GM18526 (cell line): ENCODE measurements around the gene RPS14.

ENCODE experiments used
- POLR2A ChIP-seq: IDR thresholded peaks from 3 replicates; pipeline ENCODE4 v1.6.1; 2011; ENCODE audit not compliant: insufficient read length; ENCODE audit errors: extremely low read depth

RPS14 gene

DNA sequence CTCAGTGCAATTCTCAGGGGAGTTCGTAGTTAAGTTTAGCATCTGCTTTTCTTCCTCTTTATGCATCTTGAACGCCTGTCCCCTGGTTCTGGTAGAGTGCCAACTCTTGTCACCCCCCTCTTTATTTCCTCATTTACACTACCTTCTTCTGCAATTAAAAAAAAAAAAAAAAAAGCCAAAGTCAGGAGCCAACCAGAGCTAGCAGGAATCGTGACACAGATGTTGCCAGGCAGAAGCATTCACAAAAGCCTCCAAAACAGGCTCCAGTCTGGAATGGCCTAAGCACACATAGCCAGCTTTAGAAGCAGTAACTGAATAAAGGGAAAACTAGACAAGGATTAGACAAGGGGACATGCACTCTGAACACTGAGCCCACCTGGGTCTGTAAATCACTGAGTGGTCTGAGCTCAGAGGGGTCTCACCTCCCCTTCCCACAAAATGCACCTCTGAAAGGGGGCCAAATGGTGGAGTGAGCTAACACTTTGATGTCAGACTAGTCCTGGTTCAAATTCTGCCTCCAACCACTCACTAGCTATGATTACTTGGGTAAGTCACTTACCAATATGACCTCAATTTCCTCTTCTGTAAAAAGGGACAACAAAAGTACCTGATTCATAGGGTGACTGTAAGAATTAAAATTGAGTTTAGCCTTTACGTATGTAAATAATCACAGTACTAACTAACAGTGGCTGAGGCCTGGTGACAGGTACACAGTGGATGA lies 38.9 kb downstream of the RPS14 start:
- TF ChIP-seq POLR2A = no peak

- TF ChIP-seq POLR2A = peak; percentile 66
Observed at GRCh38 chr5:150409638-150410523, 39.7 kb downstream of the RPS14 start.

GRCh38 chr5:150408231-150408943 lies 41.2 kb downstream of the RPS14 start:
- peak; percentile 36 for TF ChIP-seq POLR2A

GRCh38 chr5:150407096-150407720 lies 42.3 kb downstream of the RPS14 start:
- TF ChIP-seq POLR2A = peak; percentile 52

DNA sequence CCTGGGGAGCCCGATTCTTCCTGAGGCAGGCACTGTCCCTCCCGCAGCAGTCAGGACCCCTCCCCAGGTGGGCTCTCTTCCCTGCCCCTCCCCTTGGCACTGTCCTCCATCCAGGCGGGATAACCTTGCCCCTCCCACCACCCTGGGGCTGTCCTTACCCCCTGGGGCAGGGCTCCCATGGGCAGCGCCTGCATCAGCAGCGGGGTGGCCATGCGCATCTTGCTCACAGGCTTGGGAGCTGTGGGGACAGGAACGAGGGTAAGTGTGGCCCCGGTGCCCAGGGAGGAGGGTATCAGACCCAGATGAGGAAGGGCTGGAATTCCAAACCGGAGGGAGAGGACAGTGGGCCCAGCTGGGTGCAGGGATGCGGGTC lies 42.8 kb downstream of the RPS14 start:
- no peak for TF ChIP-seq POLR2A

DNA sequence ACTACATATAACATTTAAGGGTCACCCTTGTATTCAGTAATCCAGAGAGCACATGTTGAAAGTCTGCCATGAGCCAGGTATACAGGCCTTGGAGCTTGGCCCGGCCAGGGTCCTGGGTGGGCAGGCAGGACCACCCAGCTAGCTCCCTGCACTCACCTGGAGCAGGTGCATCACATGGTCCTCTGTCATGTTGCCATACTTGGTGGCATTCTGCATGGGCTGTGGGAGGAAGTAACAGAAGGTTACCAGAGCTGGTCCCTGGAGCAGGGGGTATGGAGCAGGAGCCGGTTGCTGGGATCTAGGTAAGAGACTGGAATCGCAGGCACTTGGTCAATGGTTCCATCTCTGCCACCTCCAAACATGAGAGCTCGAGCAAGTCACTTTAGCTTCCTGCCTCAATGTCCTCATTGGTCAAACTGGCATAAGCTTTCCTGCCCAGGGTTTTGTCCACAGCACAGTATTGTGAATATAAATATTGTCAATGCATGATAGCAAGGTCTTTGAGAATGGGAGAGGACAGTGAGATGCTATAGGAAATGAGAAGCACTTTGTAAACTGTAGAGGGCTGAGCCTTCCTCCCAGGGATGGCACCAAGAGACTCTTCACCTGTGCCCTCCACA lies 43.3 kb downstream of the RPS14 start:
- TF ChIP-seq POLR2A = peak; percentile 23

DNA sequence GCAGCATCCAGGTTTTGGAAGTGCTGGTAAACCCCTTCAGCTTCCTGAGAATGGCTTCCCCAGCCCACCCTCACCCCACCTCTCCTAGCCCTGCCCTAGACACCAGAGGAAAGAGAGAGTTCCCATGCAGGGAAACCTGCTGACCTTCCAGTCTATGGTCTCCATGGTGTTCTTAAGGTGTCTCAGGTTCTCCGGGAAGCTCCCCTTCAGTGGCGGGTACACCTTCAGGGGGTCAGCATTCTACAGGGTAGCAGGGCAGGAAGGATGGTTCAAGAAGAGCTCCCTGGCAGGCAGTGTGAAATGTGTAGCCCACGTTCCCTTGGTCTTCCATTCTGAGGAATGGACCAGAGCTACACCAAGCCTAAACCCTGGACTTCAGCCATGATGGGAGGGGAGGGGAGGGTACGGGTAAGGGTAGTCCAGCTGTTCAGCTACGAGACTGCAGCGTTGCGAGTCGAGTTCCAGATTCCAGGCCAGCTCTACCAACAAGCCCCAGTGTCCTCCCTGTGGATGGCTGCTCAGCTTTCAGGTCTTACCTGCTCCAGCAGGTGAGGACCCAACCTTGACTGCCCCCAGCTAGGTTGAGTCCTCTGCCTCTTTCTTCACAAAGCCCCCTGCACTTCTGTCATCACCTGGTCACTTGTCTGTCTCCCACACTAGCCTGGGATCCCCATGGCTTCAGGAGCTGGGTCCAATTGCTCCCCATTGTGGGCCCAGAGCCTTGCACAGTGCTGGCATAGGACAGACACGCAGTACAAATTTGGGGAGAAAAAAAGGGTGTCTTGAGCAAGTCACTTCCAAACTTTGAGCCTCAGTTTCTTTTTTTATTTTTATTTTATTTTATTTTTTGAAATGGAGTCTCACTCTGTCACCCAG lies 44.4 kb downstream of the RPS14 start:
- TF ChIP-seq POLR2A = peak; percentile 48

- TF ChIP-seq POLR2A = peak; percentile 8
Observed at GRCh38 chr5:150404535-150404934, 45.0 kb downstream of the RPS14 start.

DNA sequence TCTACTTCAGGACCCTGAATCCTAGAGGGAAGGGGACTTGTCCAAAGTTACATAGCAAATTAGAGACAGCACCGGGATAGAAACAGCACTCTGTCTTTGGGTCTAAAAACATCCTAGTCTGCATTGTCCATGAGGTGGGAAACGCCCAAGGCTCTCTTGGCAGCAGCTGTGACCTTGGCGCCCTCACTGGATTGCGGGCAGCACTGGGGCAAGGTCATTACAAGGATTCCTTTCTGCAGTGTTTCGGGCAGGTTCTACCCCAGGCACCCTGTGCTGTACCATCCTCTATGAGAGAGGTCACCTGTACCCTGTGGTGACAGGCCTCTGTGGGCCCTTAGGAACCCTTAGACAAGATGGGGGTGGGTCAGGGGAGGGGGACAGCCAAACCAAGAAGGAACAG lies 45.4 kb downstream of the RPS14 start:
- TF ChIP-seq POLR2A = peak; percentile 5

DNA sequence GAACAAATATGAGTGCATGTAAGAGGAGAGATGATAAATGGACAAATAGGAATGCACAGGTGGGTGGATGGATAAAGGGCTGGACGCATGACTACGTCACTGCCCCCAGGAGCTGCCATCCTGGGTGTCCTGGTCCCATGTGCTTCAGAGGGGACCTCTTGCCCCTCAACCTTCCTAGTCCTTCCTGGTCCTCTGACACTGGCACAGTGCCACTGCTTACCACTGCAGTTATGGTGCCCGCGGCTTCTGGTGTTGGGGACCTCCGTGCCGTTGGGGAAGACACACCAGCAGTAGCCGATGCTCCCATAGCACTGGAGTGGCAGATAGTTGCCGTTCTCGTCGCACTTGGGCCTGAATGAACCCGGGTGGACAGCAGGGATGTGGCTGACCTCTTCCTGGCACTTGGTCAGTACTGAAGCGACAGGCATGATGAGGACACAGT lies 46.6 kb downstream of the RPS14 start:
- peak; percentile 57 for TF ChIP-seq POLR2A

DNA sequence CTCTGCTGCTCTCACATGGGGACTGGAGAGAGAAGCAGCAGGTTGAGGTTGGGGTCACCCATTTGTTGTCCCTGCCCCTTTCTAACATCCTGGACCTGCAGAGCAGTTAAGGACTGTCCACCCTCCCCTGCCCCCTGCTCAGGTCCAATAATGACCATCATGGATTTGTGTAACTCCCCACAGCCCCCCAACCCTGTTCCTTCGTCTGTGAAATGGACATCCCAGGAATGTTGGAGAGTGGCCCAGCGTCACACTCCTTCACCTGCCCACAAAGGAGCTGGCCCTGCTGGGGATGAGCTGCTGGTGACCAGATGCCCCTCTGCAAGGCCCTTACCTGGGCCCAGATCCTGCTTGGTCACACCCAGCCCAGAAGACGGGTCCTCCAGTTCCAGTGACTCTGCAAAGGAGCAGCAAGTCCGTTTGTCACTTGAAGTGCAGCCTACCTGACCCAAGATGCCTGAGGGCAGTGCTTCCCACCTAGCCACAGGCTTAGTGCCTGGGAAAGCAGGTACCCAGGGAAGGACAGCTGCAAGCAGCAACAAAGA lies 47.2 kb downstream of the RPS14 start:
- no peak for TF ChIP-seq POLR2A

DNA sequence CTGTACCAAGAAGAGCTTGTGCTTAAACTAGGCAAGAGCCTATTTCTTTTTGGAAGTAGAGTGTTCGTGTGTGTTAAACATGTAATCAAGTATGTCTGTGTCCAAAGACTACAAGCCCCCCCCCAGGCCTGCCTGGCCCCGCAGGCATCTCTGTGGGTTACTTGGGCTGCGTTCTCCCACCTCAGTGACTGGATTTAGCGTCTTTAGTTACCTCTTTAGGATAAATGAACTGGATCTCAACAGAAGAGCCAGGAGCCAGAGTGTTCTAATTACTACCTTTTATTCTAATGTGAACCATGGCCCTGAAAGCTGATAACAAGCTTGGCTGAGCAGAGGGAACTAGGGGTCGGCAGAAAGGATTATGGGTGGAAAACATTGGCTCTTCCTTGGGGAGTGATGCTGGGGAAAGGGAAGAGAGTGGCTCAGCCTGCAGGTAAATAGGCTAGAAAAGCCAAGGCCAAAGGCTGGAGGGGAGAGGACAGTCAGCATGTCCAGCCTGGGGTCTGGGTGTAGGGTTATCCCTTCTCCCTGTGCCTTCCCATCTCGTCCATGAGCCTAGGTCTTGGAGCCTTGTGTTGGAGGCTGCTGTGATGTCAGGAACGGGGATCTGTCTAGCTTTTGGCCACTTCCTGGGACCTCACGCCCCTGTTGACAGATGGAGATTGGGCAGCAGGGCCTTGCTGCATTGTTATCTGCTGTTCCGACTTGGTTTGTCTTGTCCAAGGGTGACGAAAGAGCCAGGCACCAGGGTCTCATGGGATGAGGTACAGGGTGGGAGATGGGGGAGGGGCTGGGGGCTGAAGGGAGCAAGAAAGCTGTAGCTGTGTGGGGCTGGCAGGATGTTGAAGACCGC lies 47.9 kb downstream of the RPS14 start:
- TF ChIP-seq POLR2A = peak; percentile 5

DNA sequence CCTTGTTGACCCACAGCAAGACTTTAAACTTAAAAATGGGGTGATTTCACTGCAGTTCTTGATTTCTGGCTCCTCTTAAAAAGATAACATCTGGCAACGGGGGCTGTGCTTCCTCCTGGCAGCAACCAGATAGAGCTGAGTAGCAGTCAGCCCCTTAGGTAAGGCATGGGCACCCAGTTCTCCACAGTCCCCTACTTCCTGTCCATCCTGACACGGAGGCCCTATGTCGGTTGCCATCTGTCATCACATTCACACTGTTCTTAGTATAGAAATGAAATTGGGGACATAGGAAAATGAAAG lies 48.5 kb downstream of the RPS14 start:
- peak; percentile 50 for TF ChIP-seq POLR2A
